GM21576 (cell line): ENCODE data around the gene RAB19.

Experiments used
- ATAC-seq: cut with Tn5 transposase; IDR thresholded peaks from one replicate; pipeline ENCODE4 v1.9.1; 2021; ENCODE audit warnings: mild to moderate bottlenecking, moderate library complexity; ENCODE audit not compliant: unreplicated experiment

The RAB19 gene

GRCh38 chr7:140403878-140404564 lies at the start of gene RAB19:
RAB19 (plus strand) TSS chr7:140404058; CDS start chr7:140407647, 3,589 bp downstream.
- ATAC-seq = peak; percentile 55

GRCh38 chr7:140358024-140358411 lies 45.8 kb upstream of the RAB19 start:
- ATAC-seq = no peak

DNA sequence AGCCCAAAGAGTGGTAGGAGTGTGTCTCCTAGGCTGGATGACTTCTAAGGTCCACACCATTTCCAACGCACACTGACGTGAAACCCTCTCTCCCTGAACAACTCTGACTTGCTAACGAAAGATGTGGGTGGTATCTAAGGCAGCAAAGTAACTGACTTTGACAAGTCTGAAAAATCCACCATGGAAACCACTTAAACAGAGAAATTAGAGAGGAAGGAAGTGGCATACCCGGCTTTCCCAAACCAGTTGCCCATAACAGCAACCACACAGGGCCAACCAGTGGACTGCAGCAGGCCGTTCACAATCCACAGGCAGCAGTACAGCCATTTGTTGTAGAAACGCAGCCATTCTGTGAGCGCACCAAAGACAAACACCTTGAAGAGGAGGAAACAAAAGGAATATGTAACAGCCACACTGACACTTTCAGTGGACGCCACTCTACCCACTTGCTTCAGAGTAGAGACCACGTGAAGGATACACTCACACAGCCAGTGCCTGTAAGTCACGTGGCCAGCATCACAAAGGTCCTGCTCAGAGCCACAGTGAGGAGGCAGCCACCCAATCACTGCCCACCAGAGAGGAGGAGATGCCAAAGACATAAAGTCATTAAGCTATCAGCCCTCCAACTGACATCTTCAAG lies 45.3 kb upstream of the RAB19 start:
- no peak for ATAC-seq

GRCh38 chr7:140360697-140361229 lies 43.1 kb upstream of the RAB19 start:
- no peak for ATAC-seq

GRCh38 chr7:140364819-140365218 lies 39.0 kb upstream of the RAB19 start:
- ATAC-seq = no peak

- no peak for ATAC-seq
These were observed 36.3 kb upstream of the RAB19 start for GRCh38 chr7:140367528-140367927.

- no peak for ATAC-seq
These were observed 34.6 kb upstream of the RAB19 start for GRCh38 chr7:140369294-140369693.

- no peak for ATAC-seq
These were observed 28.5 kb upstream of the RAB19 start for GRCh38 chr7:140375323-140375722.

DNA sequence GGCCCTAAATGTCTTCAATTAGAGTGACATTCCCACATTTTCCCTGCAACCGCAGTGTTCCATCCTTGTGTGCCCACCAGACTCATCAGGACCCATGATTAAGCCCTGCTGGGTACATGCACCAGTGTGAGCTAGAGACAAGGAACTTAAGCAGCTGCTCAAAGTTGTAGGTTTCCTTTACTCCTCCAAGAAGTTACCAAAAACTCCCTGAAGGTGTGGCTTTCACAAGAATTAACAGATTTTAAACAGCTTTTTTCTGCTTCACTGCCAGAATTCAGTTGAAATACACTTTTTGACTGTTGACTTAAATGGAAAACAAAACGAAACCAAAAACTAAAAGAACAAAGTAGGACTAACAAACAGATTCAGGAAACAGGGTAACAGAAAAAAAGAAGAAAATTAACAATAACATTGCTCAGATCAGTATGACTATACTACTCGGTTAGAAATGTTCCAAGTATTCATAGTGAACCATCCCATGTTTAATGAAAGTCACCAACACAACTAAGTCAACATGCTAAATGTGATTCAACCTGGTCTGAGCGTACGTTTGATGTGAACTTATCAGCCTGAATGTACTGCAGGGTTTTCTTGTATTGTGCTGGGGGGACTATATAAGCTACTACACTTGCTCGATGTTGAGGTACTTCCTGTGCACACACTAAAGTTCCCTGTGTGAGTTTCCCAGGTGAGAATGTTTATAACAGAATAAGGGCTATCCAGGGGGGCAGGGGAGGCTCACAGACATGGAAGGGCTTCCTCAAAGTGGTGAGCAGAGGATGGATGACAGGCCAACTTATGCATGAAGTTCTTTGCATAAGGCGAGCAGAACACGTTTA lies 27.7 kb upstream of the RAB19 start:
- ATAC-seq = no peak

GRCh38 chr7:140383954-140384713 lies 19.7 kb upstream of the RAB19 start:
- ATAC-seq = no peak

DNA sequence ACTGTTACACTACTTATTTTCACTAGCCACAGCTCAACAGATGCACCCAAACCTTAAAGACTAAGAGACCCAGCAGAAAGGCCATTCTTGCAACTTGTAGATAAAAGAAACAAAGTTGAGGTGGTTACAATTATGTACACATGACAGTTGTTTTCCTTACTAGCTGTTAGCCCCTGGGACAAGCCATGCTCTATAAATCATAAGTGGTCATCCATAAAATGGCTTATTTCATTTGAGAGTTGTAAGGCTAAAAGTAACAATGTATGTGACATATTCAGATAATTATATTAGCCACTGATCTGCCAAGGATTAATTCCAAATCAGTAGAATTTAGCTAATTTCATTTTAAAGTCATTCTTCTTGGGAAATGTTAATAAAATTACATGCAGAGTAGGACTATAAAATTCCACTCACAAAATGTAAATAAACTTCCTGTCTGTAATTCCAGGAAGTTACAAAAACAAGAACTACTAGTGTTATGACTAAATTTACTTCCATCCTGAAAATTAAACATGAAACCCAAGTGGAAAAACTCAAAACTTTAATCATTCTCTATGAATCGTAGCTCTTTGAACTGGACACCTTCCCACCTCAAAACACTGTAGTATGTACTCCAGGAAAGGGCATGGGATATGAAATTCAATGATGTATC lies 18.8 kb upstream of the RAB19 start:
- no peak for ATAC-seq

DNA sequence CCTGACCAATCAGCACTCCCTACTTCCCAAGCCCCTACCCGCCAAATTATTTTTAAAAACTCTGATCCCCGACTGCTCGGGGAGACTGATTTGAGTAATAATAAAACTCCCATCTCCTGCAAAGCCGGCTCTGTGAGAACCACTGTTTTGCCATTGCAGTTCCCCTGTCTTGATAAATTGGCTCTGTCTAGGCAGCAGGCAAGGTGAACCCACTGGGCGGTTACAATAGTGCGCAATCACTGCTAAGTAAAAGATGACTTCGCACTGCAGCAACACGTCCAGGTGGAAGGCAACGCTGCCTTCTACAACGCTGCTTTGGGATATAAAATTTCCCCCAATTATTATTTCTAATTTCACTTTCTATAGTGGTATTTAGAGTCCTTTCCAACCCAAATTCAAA lies 14.4 kb upstream of the RAB19 start:
- ATAC-seq = no peak

DNA sequence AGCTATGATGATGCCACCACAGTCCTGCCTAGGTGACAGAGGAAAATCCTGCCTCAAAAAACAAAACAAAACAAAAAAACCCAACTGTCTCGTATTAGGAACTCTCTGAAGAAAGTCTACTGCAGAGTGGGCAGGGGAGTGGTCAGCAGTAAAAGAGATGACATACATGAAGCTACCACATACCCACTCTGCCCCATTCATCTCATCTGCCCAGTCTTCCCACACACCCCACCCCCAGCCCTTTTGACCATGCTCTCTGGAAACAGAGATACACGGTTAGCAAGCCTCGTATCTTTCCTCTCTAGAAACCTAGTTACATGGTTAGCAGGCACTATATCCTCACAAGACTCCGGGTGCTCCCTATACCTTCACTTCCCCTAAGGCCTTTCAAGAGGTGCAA lies 13.8 kb upstream of the RAB19 start:
- peak; percentile 8 for ATAC-seq

- peak; percentile 87 for ATAC-seq
These were observed 13.2 kb upstream of the RAB19 start for GRCh38 chr7:140390466-140391190.

DNA sequence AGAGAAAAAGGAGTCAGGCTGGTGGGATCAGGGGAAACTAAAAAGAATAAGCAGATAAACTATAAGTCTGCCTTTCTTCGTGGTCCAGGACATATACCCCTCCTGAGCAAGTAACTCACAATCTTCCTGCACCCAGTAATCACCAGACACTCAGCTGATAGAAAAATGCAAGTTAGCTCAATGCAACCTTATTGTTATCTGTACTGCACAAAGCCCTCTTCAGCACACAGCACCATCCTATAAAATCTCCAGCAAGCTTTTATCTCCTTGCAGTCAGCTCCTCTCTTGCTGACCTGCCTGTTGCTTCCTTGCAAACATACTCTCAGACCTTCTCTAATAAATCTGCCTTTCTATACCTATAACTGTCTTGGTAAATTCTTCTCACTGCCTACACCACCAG lies 12.2 kb upstream of the RAB19 start:
- ATAC-seq = no peak

GRCh38 chr7:140393756-140394306 lies 10.0 kb upstream of the RAB19 start:
- ATAC-seq = no peak

GRCh38 chr7:140397784-140398750 lies 5.8 kb upstream of the RAB19 start, which contains the start of gene SLC37A3:
SLC37A3 (minus strand) TSS chr7:140398530; CDS start chr7:140382526, 16,004 bp downstream.
- peak; percentile 100 for ATAC-seq

GRCh38 chr7:140398821-140399220 lies 5.0 kb upstream of the RAB19 start:
- ATAC-seq = no peak
